ENCODE data around the gene TCL1A. TPM values are rescaled to one million over a fixed set of nuclear protein-coding genes. Genes with fewer than 3 reads are reported as not detected.
A peak's percentile ranks its signal among the peaks of the same experiment; 100 is the strongest.

TCL1A gene
- total RNA-seq, 1 experiment from 2014 or later = not detected

- H3K27me3 ChIP-seq (ENCODE audit: insufficient read depth, low read length) = peaks cover 44% of the 10 kb centered on the region
- peaks cover 0 to 3% of the 10 kb centered on the region in 2 experiments; a peak in 2 of 5 replicates for H3K9me3 Mint-ChIP-seq
These were observed 12.1 kb downstream of the TCL1A start for GRCh38 chr14:95701846-95702221.

More at GRCh38 chr14:95701846-95702221, 12.1 kb downstream of the TCL1A start:
- Histone ChIP-seq H3K4me2 (ENCODE audit: insufficient read depth, insufficient read length, low read length) (peak overlapping the region; percentile 51), H3K23me2 (ENCODE audit: insufficient read length, low read depth, low read length, poor library complexity, severe bottlenecking) (no peaks in the 10 kb centered on the region), H4K91ac (ENCODE audit: insufficient read length, low read depth, low read length) (no peak overlapping the region), H3K79me2 (ENCODE audit: insufficient read depth, low read length) (no peaks in the 10 kb centered on the region), H3K18ac (ENCODE audit: insufficient read length, low read depth, low read length) (no peak overlapping the region), H2BK20ac (ENCODE audit: low read depth, low read length, poor library complexity, severe bottlenecking) (no peak overlapping the region), H4K20me1 (ENCODE audit: control insufficient read depth, insufficient read depth, insufficient read length) (no peaks in the 10 kb centered on the region), H2BK12ac (ENCODE audit: insufficient read length, low read depth, low read length) (no peak overlapping the region), H3K14ac (ENCODE audit: insufficient read depth, low read length) (no peak overlapping the region), H3K23ac (ENCODE audit: insufficient read length, low read depth, low read length) (no peak overlapping the region), H3T11ph (ENCODE audit: low read length) (no peak overlapping the region), H3K4ac (ENCODE audit: low read depth, low read length) (no peak overlapping the region), H3K4me1 (ENCODE audit: insufficient read depth, low read length) (no peaks in the 10 kb centered on the region; the same call in 1 of the 2 replicates), H4K8ac (replicated peaks; ENCODE audit: insufficient read length, low read depth, low read length) (no peak overlapping the region), H2AK5ac (ENCODE audit: insufficient read length, low read length) (no peak overlapping the region), H2BK15ac (ENCODE audit: low read depth, low read length) (no peak overlapping the region), H2AFZ (ENCODE audit: low read length) (no peak overlapping the region), H3K9ac (ENCODE audit: extremely low read depth, insufficient read length, low read length) (no peak overlapping the region), H2BK5ac (ENCODE audit: insufficient read length, low read length) (no peak overlapping the region), H2BK120ac (ENCODE audit: low read depth, low read length, poor library complexity, severe bottlenecking) (no peak overlapping the region), H3K9me3 (ENCODE audit: control insufficient read depth, low read depth, low read length) (no peaks in the 10 kb centered on the region), H3K27ac (ENCODE audit: insufficient read length, low read depth, low read length) (no peak overlapping the region), H3K56ac (ENCODE audit: insufficient read length, low read depth, low read length) (no peak overlapping the region), H4K5ac (ENCODE audit: insufficient read length, low read depth, low read length) (no peak overlapping the region), H3K79me1 (ENCODE audit: insufficient read depth, low read depth, low read length, poor library complexity, severe bottlenecking) (no peaks in the 10 kb centered on the region)
- Mint-ChIP-seq H3K36me3 (ENCODE audit: insufficient read depth in 1 of 3, low read depth in 3 of 3) (0 out of 7 replicates have a peak, but pooled peaks cover 0 to 3% (median 0%) of the 10 kb centered on the region in 3 experiments), H3K4me1 (peaks cover 45 to 47% of the 10 kb centered on the region in 2 experiments), H3K27ac (peak overlapping the region in 1 of 3 experiments; percentile 85; a peak in 2 of 7 replicates), H3K27me3 (ENCODE audit: low read depth) (peaks cover 96% of the 10 kb centered on the region), H3K4me3 (peak overlapping the region; percentile 31 to 55; a peak in 3 of 5 replicates)
- DNase-seq = no peak
- TF ChIP-seq CTCF (conservative IDR thresholded peaks at IDR 0.05) = no peak
- WGBS (ENCODE audit: extremely low coverage, insufficient read length, low lambda C conversion rate) = no CpG with 5 or more reads among the region's 4 CpGs

Measured in H9 (cell line).